DOHH2 (cell line): ENCODE results near the gene UBN1.

ENCODE experiments used
- H3F3A ChIP-seq: fragments of 200-600 bp; sonication (generic), shearing (Covaris generic); 2 replicates; pipeline ENCODE4 v1.6.0; 2016; ENCODE audit warnings: antibody characterized with exemption, mild to moderate bottlenecking; ENCODE audit not compliant: control insufficient read depth, insufficient read depth
- H3K27ac ChIP-seq: fragments of 200-600 bp; sonication (generic); 2 replicates; pipeline ENCODE4 v1.5.1; 2014; ENCODE audit warnings: low read depth, mild to moderate bottlenecking, low read length, moderate library complexity
- H3K27me3 ChIP-seq: fragments of 200-600 bp; sonication (generic); 2 replicates; pipeline ENCODE4 v1.6.1; 2014; ENCODE audit warnings: mild to moderate bottlenecking, low read length, mixed read lengths; ENCODE audit not compliant: control insufficient read depth
- H3K36me3 ChIP-seq: fragments of 200-600 bp; sonication (generic); 2 replicates; pipeline ENCODE4 v1.6.1; 2014; ENCODE audit warnings: mild to moderate bottlenecking, low read length, moderate library complexity, mixed read lengths; ENCODE audit not compliant: control insufficient read depth
- H3K4me1 ChIP-seq: fragments of 200-600 bp; sonication (generic); 2 replicates; pipeline ENCODE4 v1.6.1; 2014; ENCODE audit warnings: mild to moderate bottlenecking, low read length, mixed read lengths; ENCODE audit not compliant: control insufficient read depth
- H3K4me2 ChIP-seq: fragments of 200-600 bp; sonication (generic); 2 replicates; pipeline ENCODE4 v1.6.0; 2014; ENCODE audit warnings: mild to moderate bottlenecking, low read length, moderate library complexity
- H3K4me3 ChIP-seq: fragments of 200-600 bp; sonication (generic); 2 replicates; pipeline ENCODE4 v1.5.1; 2014; ENCODE audit warnings: mild to moderate bottlenecking, low read length, mixed read lengths
- H3K79me2 ChIP-seq: fragments of 200-600 bp; sonication (generic); 2 replicates; pipeline ENCODE4 v1.6.1; 2014; ENCODE audit warnings: mild to moderate bottlenecking, low read length, mixed read lengths; ENCODE audit not compliant: control insufficient read depth
- H3K9me2 ChIP-seq: fragments of 200-600 bp; sonication (generic); replicated peaks from 2 replicates; pipeline ENCODE4 v1.6.1; 2014; ENCODE audit warnings: mild to moderate bottlenecking, low read length, mixed read lengths; ENCODE audit not compliant: control insufficient read depth
- H3K9me3 ChIP-seq: fragments of 200-600 bp; sonication (generic); 2 replicates; pipeline ENCODE4 v1.6.1; 2014; ENCODE audit warnings: antibody characterized with exemption, low read length, mixed read lengths; ENCODE audit not compliant: control insufficient read depth, insufficient read depth
- H4K20me1 ChIP-seq: fragments of 200-600 bp; sonication (generic); 2 replicates; pipeline ENCODE4 v1.6.0; 2014; ENCODE audit warnings: low read depth, mild to moderate bottlenecking, antibody characterized with exemption, low read length, moderate library complexity; ENCODE audit not compliant: control insufficient read depth, insufficient read depth
- EZH2phosphoT487 ChIP-seq: fragments of 200-600 bp; sonication (generic); IDR thresholded peaks from 2 replicates; pipeline ENCODE4 v1.6.1; 2017; ENCODE audit warnings: borderline replicate concordance, mild to moderate bottlenecking, antibody characterized with exemption, low read length, moderate library complexity, mixed read lengths
- TF ChIP-seq, protein P1 (sequence below): fragments of 200-600 bp; sonication (generic); IDR thresholded peaks from one replicate; pipeline ENCODE4 v1.5.1; 2014; ENCODE audit warnings: antibody characterized with exemption, mild to moderate bottlenecking, low read depth, low read length; ENCODE audit not compliant: poor library complexity, severe bottlenecking

UBN1 gene

DNA sequence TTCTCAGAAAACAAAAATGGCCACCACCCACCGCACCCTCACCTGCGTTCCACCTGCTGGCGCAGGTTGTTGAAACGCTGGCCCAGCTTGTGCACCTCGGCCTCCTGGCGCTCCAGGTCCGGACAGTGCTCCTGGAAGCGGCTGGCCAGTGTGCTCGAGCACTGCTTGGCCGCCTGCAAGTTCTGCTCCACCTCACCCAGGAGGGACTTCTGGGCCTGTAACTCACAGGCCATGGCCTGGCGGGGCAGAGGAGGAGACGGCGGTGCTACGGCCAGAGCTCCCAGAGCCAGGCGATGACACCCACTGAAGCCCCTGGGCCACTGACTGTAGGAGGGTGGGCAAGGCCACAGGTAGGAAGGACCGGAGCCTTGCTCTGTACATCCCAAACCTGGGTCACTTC, 43.4 kb downstream of the UBN1 start:
- H3K36me3 ChIP-seq, result no peaks in the 10 kb centered on the region; the same call in 1 of the 2 replicates
- no peak for TF ChIP-seq EZH2phosphoT487
- TF ChIP-seq, protein P1, sequence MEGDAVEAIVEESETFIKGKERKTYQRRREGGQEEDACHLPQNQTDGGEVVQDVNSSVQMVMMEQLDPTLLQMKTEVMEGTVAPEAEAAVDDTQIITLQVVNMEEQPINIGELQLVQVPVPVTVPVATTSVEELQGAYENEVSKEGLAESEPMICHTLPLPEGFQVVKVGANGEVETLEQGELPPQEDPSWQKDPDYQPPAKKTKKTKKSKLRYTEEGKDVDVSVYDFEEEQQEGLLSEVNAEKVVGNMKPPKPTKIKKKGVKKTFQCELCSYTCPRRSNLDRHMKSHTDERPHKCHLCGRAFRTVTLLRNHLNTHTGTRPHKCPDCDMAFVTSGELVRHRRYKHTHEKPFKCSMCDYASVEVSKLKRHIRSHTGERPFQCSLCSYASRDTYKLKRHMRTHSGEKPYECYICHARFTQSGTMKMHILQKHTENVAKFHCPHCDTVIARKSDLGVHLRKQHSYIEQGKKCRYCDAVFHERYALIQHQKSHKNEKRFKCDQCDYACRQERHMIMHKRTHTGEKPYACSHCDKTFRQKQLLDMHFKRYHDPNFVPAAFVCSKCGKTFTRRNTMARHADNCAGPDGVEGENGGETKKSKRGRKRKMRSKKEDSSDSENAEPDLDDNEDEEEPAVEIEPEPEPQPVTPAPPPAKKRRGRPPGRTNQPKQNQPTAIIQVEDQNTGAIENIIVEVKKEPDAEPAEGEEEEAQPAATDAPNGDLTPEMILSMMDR, result no peak
- no peaks in the 10 kb centered on the region for H4K20me1 ChIP-seq
- no peaks in the 10 kb centered on the region for H3K79me2 ChIP-seq
- H3K4me3 ChIP-seq, result no peak overlapping the region
- H3K4me2 ChIP-seq, result no peak overlapping the region
- H3K4me1 ChIP-seq, result no peaks in the 10 kb centered on the region
- H3K27ac ChIP-seq, result no peak overlapping the region
- H3F3A ChIP-seq, result no peaks in the 10 kb centered on the region; the same call in 1 of the 2 replicates
- no peaks in the 10 kb centered on the region for H3K27me3 ChIP-seq
- H3K9me2 ChIP-seq, result no peaks in the 10 kb centered on the region
- H3K9me3 ChIP-seq, result no peaks in the 10 kb centered on the region

DNA sequence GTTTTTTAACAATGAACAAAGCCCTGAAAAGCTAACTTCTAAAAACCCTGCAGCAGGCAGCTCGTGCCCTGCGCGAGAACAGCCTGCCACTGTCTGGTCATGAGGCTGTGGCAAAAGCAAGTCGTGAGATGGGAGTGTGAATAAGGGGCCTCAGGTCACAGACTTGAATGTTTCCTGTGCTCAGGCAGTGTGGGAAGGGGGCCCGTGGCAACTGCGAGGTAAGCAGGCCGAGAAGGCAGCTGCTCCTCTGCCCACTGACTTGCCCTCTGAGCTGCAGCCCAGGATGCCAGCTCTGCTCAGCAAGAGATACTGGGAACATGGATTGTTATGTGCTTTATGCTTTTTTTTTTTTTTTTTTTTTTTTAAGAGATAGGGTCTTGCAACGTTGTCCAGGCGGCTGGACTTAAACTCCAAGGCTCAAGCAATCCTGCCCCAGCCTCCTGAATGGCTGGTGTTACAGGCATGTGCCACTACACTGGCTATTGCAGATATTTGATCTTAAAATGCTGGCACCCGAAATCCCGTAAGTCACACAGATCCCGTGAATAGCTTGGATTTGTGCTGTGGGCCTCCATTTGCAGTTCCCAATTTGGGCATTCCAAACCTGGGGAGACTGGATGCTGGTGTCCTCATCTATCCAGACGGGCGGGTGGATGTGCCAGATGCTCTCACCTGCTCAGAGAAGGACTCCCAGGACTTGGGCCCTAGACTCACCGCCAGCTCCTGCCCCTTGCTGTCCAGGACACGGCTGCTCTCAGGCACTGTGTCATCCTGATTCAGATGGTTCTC, 44.0 kb downstream of the UBN1 start:
- Histone ChIP-seq H3K4me3 (no peak overlapping the region), H4K20me1 (no peaks in the 10 kb centered on the region), H3K9me2 (no peaks in the 10 kb centered on the region), H3K27me3 (no peaks in the 10 kb centered on the region), H3K4me1 (no peaks in the 10 kb centered on the region), H3K79me2 (no peaks in the 10 kb centered on the region), H3K4me2 (no peak overlapping the region), H3K27ac (no peak overlapping the region), H3K9me3 (no peaks in the 10 kb centered on the region), H3F3A (no peaks in the 10 kb centered on the region; the same call in 1 of the 2 replicates), H3K36me3 (no peaks in the 10 kb centered on the region; the same call in 1 of the 2 replicates)
- no peak for TF ChIP-seq EZH2phosphoT487
- TF ChIP-seq, protein P1, result no peak

DNA sequence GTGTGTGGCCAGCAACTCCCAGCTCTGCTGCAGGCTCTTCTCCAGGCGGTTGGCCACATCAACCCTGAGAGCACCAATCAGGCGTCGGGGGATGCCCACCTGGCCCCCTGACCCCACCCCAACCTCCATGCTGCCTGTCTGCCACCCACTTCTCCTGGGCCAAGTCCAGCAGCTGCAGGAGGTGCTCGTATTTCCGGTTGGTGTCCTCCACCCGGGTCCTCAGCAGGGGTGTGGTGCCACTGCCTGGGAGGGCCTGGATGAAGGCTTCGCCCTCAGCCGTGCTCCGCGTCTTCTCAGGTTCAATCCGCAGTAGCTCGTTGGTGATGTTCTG, 44.6 kb downstream of the UBN1 start:
- Histone ChIP-seq H3K4me1 (no peaks in the 10 kb centered on the region), H3K4me2 (no peak overlapping the region), H3K4me3 (no peak overlapping the region), H3K79me2 (no peaks in the 10 kb centered on the region), H3K9me3 (no peaks in the 10 kb centered on the region), H3K36me3 (no peaks in the 10 kb centered on the region; the same call in 1 of the 2 replicates), H3F3A (no peaks in the 10 kb centered on the region; the same call in 1 of the 2 replicates), H3K27ac (no peak overlapping the region), H3K9me2 (no peaks in the 10 kb centered on the region), H4K20me1 (no peaks in the 10 kb centered on the region), H3K27me3 (no peaks in the 10 kb centered on the region)
- TF ChIP-seq, protein P1, result no peak
- TF ChIP-seq EZH2phosphoT487, result no peak
